Measurements from ENCODE around the gene SASH1. TPM values are rescaled to one million over a fixed set of nuclear protein-coding genes. Genes with fewer than 3 reads are reported as not detected.

SASH1 gene
- polyA plus RNA-seq, 3 donors from 2014 or later = not detected

GRCh38 chr6:148461986-148462577, 119.4 kb downstream of the SASH1 start:
- Mint-ChIP-seq H3K27me3 (ENCODE audit: low read depth in 3 of 3) (peaks cover 4 to 6% (median 4%) of the 10 kb centered on the region in 3 donors), H3K4me3 (no peak overlapping the region), H3K27ac (no peak overlapping the region)

GRCh38 chr6:148463671-148464070, 121.0 kb downstream of the SASH1 start:
- Mint-ChIP-seq H3K27ac (no peak overlapping the region), H3K4me1 (no peaks in the 10 kb centered on the region), H3K4me3 (no peak overlapping the region), H3K27me3 (ENCODE audit: low read depth in 3 of 3) (peaks cover 4 to 6% (median 4%) of the 10 kb centered on the region in 3 donors), H3K36me3 (no peaks in the 10 kb centered on the region), H3K9me3 (no peaks in the 10 kb centered on the region)
- DNase-seq = no peak

More at GRCh38 chr6:148461986-148462577, 119.4 kb downstream of the SASH1 start:
- Mint-ChIP-seq H3K9me3 (no peaks in the 10 kb centered on the region), H3K36me3 (no peaks in the 10 kb centered on the region), H3K4me1 (no peaks in the 10 kb centered on the region)
- DNase-seq = no peak

- peaks cover 4 to 6% (median 4%) of the 10 kb centered on the region in 3 donors for H3K27me3 Mint-ChIP-seq (ENCODE audit: low read depth in 3 of 3)
Observed at GRCh38 chr6:148464319-148465010, 121.8 kb downstream of the SASH1 start.

GRCh38 chr6:148465011-148465335, 122.3 kb downstream of the SASH1 start:
- Mint-ChIP-seq H3K4me3 (no peak overlapping the region), H3K27ac (no peak overlapping the region), H3K36me3 (no peaks in the 10 kb centered on the region), H3K4me1 (no peaks in the 10 kb centered on the region), H3K27me3 (ENCODE audit: low read depth in 3 of 3) (peaks cover 4 to 6% (median 4%) of the 10 kb centered on the region in 3 donors), H3K9me3 (no peaks in the 10 kb centered on the region)
- no peak for DNase-seq

More at GRCh38 chr6:148464319-148465010, 121.8 kb downstream of the SASH1 start:
- no peaks in the 10 kb centered on the region for H3K36me3 Mint-ChIP-seq
- no peaks in the 10 kb centered on the region for H3K9me3 Mint-ChIP-seq
- no peak overlapping the region for H3K4me3 Mint-ChIP-seq
- DNase-seq = peak; percentile 20 to 41 (median 23)
- no peaks in the 10 kb centered on the region for H3K4me1 Mint-ChIP-seq
- no peak overlapping the region for H3K27ac Mint-ChIP-seq

GRCh38 chr6:148465670-148466069, 123.0 kb downstream of the SASH1 start:
- no peaks in the 10 kb centered on the region for H3K9me3 Mint-ChIP-seq
- H3K4me1 Mint-ChIP-seq = no peaks in the 10 kb centered on the region
- no peak overlapping the region for H3K27ac Mint-ChIP-seq
- no peak overlapping the region for H3K4me3 Mint-ChIP-seq
- DNase-seq = no peak
- H3K27me3 Mint-ChIP-seq (ENCODE audit: low read depth in 3 of 3) = peaks cover 4 to 6% (median 6%) of the 10 kb centered on the region in 3 donors
- no peaks in the 10 kb centered on the region for H3K36me3 Mint-ChIP-seq

GRCh38 chr6:148466158-148466557, 123.5 kb downstream of the SASH1 start:
- DNase-seq = no peak
- Mint-ChIP-seq H3K36me3 (no peaks in the 10 kb centered on the region), H3K27ac (no peak overlapping the region), H3K9me3 (no peaks in the 10 kb centered on the region), H3K4me3 (no peak overlapping the region), H3K27me3 (ENCODE audit: low read depth in 3 of 3) (peaks cover 4 to 6% (median 6%) of the 10 kb centered on the region in 3 donors), H3K4me1 (no peaks in the 10 kb centered on the region)

GRCh38 chr6:148467926-148468325, 125.3 kb downstream of the SASH1 start:
- no peaks in the 10 kb centered on the region for H3K4me1 Mint-ChIP-seq
- no peak overlapping the region for H3K27ac Mint-ChIP-seq
- H3K9me3 Mint-ChIP-seq = no peaks in the 10 kb centered on the region
- DNase-seq = no peak
- peaks cover 4 to 6% (median 6%) of the 10 kb centered on the region in 3 donors for H3K27me3 Mint-ChIP-seq (ENCODE audit: low read depth in 3 of 3)
- no peak overlapping the region for H3K4me3 Mint-ChIP-seq
- no peaks in the 10 kb centered on the region for H3K36me3 Mint-ChIP-seq

GRCh38 chr6:148470156-148470555, 127.5 kb downstream of the SASH1 start:
- H3K36me3 Mint-ChIP-seq = no peaks in the 10 kb centered on the region
- no peak for DNase-seq
- H3K9me3 Mint-ChIP-seq = no peaks in the 10 kb centered on the region
- no peaks in the 10 kb centered on the region for H3K4me1 Mint-ChIP-seq
- no peak overlapping the region for H3K27ac Mint-ChIP-seq
- H3K27me3 Mint-ChIP-seq (ENCODE audit: low read depth in 3 of 3) = peaks cover 2 to 6% (median 4%) of the 10 kb centered on the region in 3 donors
- no peak overlapping the region for H3K4me3 Mint-ChIP-seq

GRCh38 chr6:148470606-148471465, 128.2 kb downstream of the SASH1 start:
- Mint-ChIP-seq H3K9me3 (no peaks in the 10 kb centered on the region), H3K4me1 (no peaks in the 10 kb centered on the region), H3K4me3 (no peak overlapping the region), H3K36me3 (no peaks in the 10 kb centered on the region), H3K27me3 (ENCODE audit: low read depth in 3 of 3) (peaks cover 0 to 6% (median 4%) of the 10 kb centered on the region in 3 donors), H3K27ac (no peak overlapping the region)
- no peak for DNase-seq

- Mint-ChIP-seq H3K4me3 (no peak overlapping the region), H3K36me3 (no peaks in the 10 kb centered on the region), H3K4me1 (no peaks in the 10 kb centered on the region), H3K9me3 (no peaks in the 10 kb centered on the region), H3K27ac (no peak overlapping the region), H3K27me3 (ENCODE audit: low read depth in 3 of 3) (peaks cover 0 to 2% (median 2%) of the 10 kb centered on the region in 3 donors)
- no peak for DNase-seq
Observed at GRCh38 chr6:148471624-148472159, 129.1 kb downstream of the SASH1 start.

- Mint-ChIP-seq H3K4me3 (no peak overlapping the region), H3K4me1 (no peaks in the 10 kb centered on the region), H3K36me3 (no peaks in the 10 kb centered on the region), H3K27me3 (ENCODE audit: low read depth in 3 of 3) (peaks cover 0 to 2% (median 2%) of the 10 kb centered on the region in 3 donors), H3K9me3 (no peaks in the 10 kb centered on the region), H3K27ac (no peak overlapping the region)
- DNase-seq = no peak
Observed at GRCh38 chr6:148472171-148473105, 129.8 kb downstream of the SASH1 start.

GRCh38 chr6:148479497-148479896, 136.9 kb downstream of the SASH1 start:
- no peak for DNase-seq
- Mint-ChIP-seq H3K9me3 (no peaks in the 10 kb centered on the region), H3K4me3 (no peak overlapping the region), H3K27ac (no peak overlapping the region), H3K36me3 (no peaks in the 10 kb centered on the region), H3K27me3 (ENCODE audit: low read depth in 3 of 3) (peaks cover 0 to 4% (median 2%) of the 10 kb centered on the region in 3 donors), H3K4me1 (no peaks in the 10 kb centered on the region)

GRCh38 chr6:148487461-148487860, 144.8 kb downstream of the SASH1 start:
- Mint-ChIP-seq H3K27ac (no peak overlapping the region), H3K36me3 (no peaks in the 10 kb centered on the region), H3K4me3 (no peak overlapping the region), H3K9me3 (peaks cover 0 to 2% (median 0%) of the 10 kb centered on the region in 6 donors), H3K4me1 (no peaks in the 10 kb centered on the region), H3K27me3 (ENCODE audit: low read depth in 3 of 3) (peaks cover 0 to 7% (median 4%) of the 10 kb centered on the region in 3 donors)
- no peak for DNase-seq
